ENCODE data around the gene DEFB125. TPM values are rescaled to one million over a fixed set of nuclear protein-coding genes. Genes with fewer than 3 reads are reported as not detected.

DEFB125 gene
- total RNA-seq, result 1.4 TPM

GRCh38 chr20:87401-87800 lies at the start of gene DEFB125:
Gene DEFB125, plus strand, starts transcription at chr20:87672. Its CDS starts 38 bp downstream, at chr20:87710.

DNA sequence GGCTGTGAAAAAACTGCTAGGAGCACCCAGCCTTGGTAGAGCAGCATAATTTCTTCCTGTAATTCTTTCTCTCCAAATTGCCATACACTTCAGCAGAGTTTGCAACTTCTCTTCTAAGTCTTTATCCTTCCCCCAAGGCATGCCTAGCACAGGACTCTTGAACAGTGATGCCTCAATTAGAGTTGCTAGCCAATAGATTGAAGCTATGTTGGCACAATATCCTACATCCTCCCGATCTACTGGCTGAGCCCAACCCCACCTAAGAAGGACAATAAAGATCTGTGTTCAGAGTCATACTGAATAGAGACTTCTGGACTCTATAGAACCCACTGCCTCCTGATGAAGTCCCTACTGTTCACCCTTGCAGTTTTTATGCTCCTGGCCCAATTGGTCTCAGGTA lies 54.8 kb downstream of the DEFB125 start, which contains the start of gene DEFB126:
TSS of gene DEFB126 (plus strand) at position 301 of the 400 bp plus-strand sequence. CDS start at position 340, 39 bp downstream.

Other genes with a start within 250 kb of the DEFB125 start
- gene DEFB126, start 54.9 kb downstream of the DEFB125 start, total RNA-seq, result not detected
- gene DEFB127, start 69.8 kb downstream of the DEFB125 start, total RNA-seq, result not detected
- gene DEFB128, start 102.0 kb downstream of the DEFB125 start, total RNA-seq, result not detected
- gene DEFB129, start 139.6 kb downstream of the DEFB125 start, total RNA-seq, result not detected
- not detected for gene DEFB132, start 170.1 kb downstream of the DEFB125 start, total RNA-seq
- 12.6 TPM for gene C20orf96, start 203.1 kb downstream of the DEFB125 start, total RNA-seq
- 34.5 TPM for gene ZCCHC3, start 209.9 kb downstream of the DEFB125 start, total RNA-seq
- 16.4 TPM for gene SOX12, start 237.9 kb downstream of the DEFB125 start, total RNA-seq